GM21737 (cell line): ENCODE measurements around the gene ATG7.
"Not testable (repeated sequence)": the region's sequence is repeated elsewhere in the genome, so short reads cannot be mapped to it uniquely, and the experiment has no call there.

Experiments
- ATAC-seq: cut with Tn5 transposase; IDR thresholded peaks from one replicate; pipeline ENCODE4 v1.9.1; 2021; ENCODE audit warnings: mild to moderate bottlenecking, moderate library complexity; ENCODE audit not compliant: unreplicated experiment

Gene ATG7

DNA sequence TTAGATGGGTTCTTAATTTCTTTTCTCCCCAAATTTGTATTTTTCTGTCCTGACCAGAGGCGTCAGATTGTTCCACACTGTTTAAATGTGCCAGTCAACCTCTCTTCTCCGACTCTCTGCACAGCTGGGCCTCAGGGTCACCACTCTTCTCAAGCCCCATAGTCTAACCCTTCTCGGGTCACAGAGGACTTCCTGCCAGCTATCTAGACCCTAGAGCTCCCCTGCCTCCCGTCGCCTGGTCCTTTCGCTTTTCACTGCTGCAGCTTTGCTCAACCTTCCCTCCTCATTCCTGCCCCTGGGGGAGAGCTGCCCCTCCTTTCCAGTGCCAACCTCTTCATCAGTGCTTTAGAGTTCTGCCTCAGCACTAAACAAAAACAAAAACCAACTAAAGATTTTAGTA, 151.7 kb downstream of the ATG7 start:
- ATAC-seq = no peak

DNA sequence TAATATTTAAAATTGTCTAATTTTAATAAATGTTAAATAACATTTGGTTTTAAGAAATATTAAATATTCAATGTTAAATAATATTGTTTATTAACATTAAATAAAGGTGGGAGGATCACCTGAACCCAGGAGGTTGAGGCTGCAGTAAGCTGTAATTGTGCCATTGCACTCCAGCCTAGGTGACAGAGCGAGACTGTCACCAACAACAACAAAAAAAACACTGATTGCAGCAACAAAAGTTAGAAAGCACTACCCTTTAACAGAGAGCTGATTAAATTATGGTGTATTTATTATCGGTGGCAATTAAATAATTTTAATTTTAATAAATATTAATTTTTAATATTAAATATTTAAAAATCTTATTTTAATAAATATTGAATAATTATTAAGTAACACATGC, 152.1 kb downstream of the ATG7 start:
- no peak for ATAC-seq

DNA sequence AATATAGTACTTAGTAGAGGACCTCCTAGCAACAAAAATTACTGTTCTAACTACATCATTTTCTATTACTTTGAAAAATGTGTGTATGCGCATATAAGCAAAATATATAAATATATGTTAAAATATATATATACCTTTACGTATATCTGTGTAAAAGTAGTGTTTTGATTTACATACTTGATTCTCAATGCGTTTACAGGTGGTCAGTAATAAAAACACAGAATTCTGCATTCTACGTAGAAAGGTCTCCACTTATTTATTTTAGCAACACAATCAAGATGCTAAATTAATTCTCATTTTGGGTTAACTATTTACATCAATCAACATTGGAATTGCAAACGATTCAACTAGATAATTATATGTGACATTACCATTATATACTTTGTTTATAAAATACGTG, 158.0 kb downstream of the ATG7 start:
- ATAC-seq = no peak

DNA sequence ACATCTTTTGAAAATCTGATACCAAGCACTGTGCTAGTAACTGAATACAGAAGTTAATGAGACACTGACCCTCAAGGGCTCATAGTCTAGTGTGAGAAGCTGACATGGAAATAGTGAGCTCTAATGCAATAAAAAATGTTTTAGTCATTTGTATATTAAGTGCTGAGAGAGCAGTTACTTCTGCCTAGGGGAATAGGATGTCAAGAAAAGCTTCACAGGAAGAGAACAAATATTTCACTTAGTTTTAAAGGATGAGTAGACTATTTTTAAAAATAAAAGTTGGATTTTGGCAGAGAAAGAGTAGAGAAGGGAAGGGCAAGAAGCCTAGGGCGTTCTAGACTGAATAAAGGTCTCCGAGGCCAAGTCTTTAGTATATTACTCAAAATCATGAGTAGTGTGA, 158.4 kb downstream of the ATG7 start:
- no peak for ATAC-seq

DNA sequence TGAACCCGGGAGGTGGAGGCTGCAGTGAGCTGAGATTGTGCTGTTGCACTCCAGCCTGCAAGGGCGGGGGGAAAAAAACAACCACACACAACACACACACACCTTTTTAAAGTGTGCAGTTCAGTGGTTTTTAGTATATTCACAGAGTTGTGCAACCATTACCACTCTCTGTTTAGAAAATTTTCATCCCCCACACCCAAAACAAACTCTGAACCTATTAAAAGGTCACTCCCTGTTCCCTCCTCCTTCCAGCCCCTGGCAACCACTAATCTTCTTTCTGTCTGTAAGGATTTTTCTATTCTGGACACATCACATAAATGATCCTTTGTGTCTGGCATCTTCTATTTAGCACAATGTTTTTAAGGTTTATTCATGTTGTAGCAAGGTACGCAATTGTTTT, 159.1 kb downstream of the ATG7 start:
- no peak for ATAC-seq

DNA sequence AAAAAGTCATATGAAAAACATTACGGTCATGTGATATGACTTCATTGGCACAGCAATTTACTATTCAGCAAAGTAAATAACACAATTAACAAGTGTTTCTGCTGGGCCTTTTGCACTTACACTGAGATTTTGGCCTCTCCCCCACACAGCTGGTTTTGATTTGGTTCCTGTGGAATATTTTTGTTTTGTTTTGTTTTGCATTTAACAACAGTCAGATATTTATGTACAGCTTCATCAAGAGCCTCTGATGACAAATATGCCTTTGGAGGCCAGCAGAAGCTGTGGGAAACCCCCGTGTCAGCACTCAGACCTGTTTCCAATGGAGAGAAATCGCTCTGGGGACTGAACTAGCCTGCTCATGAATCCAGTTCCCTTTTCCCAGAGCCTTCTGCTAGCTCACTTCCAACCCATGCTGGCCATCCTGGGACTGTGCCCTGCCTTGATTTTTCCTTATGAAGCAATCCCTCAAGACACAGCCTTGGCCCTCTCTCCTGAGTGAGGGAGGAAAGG, 161.9 kb downstream of the ATG7 start:
- no peak for ATAC-seq

DNA sequence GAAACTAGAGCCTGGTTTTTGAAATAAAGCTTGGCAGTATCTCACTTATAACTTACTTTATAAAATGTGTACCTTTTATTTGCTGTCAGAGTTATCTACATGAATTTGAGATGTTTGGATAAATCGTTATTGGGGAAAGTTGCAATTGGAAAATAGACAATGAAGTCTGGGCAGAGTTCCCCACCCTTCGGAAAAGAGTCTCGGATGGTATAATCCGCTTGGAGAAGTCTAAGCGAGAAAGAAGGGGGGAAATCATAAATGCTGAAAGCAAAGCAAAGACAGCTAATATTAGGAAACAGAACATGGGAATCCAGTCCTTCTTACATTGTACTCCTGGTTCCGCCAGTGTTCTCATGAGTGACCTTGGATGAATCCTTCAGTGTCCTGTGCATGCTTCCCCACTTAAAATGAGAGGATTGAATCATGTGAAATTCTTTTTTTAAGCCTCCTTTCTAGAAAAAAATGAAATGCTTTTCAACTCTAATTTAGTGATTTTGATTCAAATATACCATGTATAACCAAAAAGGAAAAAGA, 162.4 kb downstream of the ATG7 start:
- no peak for ATAC-seq

DNA sequence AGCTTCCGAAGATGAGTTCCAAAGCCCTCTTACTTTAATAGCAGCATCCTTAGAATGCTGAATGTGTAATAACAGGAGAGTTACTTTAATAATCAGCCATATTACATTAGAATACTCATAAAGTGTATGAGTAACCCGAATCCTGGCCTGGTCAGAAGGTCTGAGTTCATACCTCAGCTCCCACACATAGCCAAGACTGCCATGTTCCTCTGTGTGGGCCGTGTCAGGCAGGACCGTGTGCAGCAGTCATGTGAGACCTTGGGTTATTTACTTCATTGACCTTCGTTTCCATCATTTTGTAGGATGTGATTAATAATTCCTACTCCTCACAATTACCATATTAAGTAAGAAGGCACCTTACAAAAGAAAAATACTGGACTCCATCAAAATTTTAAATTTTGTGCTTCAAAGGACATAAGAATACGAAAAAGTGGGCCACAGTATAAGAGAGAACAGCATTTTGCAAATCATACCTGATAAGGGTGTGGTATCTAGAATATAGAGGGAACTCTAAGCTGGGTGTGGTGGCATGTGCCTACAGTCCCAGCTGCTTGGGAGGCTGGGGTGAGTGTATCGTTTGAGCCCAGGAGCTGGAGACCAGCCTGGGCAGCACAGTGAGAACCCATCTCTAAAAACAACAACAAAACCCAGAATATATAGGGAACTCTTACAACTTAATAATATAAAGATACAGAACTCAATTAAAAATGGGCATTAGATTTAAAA, 163.4 kb downstream of the ATG7 start:
- no peak for ATAC-seq

DNA sequence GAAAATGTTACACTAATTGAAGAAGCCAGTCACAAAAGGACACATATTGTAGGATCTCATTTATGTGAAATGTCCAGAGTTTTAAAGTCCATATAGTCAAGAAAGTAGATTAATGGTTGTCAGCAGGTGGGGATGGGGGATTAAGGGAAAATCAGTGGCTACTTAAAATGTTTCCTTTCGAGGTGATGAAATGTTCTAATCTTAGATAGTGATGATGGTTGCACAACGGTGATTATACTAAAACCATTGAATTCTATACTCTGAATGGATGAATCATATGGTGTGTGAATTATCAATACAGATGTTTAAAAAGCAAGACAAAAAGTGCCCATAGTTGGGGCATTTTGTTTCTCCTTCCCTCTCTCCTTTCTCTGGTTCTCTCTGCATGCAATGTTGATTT, 164.6 kb downstream of the ATG7 start:
- ATAC-seq = no peak

DNA sequence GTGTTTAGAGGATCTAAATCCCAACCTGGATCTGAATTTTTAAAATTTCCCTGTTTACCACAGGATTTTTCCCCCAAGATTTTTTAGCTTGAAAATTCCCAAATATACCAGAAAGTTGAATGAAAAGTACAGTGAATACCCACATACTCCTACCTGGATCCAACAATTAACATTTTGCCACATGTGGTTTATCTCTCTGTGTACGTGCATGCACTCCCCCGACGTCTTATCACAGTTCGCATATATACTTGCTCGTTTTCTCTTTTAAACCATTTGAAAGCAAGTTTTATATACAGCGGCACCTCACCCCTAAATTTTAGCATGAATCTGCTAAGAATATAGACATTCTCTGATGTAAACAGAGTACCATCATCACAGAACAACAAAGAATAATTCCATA, 165.3 kb downstream of the ATG7 start:
- no peak for ATAC-seq

DNA sequence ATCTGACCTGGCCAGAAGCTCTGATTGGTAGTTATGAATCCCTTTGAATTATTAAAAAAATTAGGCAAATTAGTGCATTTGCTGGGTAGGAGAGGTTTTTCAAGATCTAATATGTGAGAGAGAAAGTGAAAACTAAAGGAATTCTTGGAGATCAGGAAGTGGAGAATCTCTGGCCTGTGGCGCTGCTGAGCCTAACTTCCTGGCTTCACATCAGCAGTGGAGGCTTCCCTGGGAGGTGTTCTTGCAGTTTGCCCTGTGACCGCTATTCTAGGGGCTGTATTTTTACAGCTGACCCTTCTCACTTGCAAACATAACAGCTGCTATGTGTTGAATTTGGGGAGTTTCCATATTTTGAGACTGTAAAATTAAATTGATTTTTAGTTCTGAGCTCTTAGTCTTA, 166.4 kb downstream of the ATG7 start:
- no peak for ATAC-seq

DNA sequence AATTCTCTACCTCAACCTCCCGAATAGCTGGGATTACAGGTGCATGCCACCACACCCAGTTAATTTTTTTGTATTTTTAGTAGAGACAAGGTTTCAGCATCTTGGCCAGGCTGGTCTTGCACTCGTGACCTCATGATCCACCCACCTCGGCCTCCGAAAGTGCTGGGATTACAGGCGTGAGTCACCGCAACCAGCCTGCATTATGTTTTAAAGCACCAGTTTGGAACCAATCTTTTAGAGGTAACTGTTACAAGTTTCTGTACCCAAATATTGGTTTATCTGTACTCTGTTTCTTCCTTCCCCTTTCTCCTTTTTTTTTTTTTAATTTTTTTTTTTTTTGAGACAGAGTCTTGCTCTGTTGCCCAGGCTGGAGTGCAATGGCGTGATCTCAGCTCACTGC, 169.1 kb downstream of the ATG7 start:
- not testable (repeated sequence) for ATAC-seq

DNA sequence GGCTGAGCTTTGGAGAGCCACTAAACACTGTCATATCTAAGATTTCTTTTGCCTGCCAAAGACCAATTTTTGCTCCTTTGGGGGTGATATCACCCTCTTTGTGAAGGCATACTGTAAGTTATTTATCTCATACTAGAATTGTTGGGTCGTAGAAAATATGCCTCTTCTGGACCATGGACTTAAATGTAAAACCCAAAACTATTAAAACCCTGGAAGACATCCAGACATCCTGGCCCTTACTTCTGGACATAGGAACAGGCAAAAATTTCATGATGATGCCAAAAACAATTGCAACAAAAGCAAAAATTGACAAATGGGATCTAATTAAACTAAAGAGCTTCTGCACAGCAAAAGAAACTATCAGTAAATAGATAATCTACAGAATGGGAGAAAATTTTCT, 172.2 kb downstream of the ATG7 start:
- ATAC-seq = no peak

DNA sequence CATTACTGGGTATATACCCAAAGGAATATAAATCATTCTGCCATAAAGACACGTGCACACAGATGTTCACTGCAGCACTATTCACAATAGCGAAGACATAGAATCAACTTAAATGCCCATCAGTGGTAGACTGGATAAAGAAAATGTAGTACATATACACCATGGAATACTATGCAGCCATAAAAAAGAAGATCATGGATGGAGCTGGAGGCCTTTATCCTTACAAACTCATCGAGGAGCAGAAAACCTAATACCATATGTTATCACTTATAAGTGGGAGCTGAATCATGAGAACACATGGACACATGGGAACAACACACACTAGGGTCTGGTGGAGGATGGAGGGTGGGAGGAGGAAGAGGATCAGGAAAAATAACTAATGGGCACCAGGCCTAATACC, 173.0 kb downstream of the ATG7 start:
- ATAC-seq = not testable (repeated sequence)

DNA sequence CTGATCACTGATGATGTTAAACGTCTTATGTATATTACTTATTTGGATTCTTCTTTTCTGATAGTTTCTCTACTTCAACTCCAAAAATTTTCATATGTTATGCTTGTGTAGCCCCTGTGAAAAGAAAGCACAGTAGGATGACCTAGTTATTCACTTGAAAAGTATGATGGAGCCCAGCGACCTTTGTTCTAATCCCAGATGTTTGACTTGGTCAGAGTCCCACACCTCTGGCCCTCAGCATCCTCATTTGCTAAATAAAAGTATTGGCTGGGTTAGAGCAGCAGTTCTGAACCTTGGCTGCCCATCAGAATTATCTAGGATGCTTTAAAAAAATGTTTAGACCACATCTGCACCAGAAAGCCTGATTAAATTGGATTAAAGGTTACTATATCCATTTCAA, 173.7 kb downstream of the ATG7 start:
- ATAC-seq = no peak

DNA sequence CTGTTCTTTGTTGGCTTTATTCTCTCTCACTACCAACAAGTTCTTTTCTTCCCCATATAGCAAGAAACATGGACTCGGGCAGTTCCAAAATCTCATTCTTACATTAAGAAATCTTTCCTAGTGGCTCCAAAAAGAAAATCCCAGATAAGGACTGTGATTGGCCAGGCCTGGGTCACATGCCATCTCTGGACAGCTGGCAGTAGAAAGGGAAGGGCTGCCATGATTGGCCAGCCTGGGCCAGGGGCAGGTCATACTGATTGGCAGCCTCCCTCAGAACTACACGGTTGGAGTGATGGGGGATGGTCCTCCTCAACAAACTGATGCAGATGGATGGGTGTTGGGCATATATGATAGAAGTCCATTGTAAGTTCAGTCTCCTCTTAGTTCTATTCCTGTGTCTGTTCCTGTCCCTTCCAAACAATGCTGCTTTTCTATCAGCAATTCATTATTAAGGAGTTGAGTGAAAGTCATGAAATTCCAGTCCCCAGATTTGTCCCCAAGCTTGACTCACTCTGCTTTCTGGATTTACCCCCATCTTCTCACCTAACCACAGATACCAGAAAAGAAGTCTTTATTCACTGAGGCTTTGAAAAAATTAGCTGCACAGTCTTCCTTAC, 175.5 kb downstream of the ATG7 start:
- ATAC-seq = no peak

DNA sequence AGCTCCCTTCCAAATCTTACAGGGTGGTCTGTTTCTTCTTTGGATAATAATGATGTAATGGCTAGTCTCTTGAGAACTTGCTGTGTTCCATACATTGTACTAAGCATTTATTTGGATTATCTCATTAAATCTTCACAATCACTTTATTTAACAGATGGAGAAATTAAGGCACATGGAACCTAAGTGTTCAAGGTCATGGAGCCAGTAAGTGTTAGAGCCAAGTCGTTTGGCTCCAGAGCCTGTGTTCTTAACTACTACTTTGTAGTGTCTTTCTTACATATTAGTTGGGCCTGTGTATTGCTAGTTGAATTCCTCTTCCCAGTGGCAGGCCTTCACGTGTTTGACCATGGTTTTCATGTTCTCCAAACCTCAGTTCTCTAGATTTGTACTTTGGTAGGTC, 177.8 kb downstream of the ATG7 start:
- ATAC-seq = no peak

DNA sequence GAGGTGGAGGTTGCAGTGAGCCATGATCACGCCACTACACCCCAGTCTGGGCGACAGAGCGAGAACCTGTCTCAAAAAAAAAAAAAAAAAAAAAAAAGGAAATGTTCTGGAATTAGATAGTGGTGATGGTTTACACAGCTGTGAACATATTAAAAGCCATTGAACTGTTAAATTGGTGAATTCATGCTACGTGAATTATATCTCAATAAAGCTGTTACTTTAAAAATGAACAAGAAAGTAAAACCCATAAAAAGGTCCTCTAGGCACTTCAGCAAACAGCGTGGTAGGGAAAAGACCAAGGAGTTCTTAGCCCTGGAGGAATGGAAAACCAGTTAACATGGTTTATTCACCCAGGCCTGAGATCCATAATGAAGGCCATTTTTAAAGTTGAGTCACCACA, 180.1 kb downstream of the ATG7 start:
- ATAC-seq = no peak

DNA sequence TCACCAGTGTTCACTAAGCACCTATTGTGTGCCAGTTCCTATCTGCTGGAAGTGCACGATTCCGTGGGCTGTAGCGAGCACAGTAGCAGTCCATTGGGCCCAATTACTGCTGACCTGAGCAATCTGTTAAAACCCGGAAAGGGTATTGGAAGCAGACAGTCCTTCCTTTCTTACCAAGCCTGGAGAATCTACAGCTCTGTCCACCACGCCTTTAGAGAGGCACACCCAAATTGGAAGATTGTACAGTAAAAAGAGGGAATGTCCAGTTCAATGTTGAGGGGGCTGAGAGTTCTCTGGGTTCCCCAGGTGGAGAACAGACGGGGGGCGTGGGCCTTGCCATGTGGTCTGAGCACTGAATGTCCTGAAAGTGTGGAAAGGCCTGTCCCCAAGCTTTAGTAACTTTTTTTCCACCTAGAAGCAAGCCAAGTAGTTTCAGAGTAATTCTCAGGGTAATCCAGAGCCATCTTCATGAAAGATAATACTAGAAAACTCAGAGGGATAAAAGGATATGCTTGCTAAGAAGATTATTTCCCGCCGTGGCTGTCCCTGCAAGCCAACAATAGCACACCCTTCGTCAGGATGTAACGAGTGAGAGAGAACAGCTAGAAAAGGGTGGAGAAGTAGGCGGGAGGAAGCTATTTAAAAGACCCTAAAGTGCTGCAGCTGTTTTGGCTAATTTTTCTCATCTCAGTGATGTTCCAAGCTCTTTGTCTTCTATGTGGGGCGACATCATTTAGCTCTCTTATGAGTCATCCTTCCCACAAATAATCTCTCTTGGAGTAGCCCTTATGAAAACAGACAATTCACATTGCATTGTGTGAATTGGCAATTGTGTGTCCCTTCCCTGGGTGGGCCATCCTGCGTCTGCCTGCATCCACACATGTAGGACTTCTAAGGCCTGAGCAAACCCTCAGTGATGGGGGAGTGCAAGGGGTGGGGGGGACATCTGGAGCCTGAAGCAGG, 181.0 kb downstream of the ATG7 start:
- ATAC-seq = no peak

DNA sequence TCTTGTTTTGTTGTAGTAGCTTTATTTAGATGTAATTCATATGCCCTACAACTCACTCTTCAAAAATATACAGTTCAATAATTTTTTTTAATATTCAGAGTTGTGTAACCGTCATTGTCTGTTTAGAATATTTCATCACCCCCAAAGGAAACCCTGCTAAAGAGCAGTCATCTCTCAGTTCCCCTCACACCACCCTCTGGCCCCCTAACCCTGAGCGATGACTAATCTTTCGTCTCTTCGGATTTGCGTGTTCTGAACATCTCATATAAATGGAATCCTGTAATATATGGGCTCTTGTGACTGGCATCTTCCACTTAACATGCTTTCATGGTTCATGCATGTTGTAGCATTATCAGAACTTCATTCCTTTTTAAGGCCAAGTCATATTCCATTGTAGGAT, 183.8 kb downstream of the ATG7 start:
- no peak for ATAC-seq

DNA sequence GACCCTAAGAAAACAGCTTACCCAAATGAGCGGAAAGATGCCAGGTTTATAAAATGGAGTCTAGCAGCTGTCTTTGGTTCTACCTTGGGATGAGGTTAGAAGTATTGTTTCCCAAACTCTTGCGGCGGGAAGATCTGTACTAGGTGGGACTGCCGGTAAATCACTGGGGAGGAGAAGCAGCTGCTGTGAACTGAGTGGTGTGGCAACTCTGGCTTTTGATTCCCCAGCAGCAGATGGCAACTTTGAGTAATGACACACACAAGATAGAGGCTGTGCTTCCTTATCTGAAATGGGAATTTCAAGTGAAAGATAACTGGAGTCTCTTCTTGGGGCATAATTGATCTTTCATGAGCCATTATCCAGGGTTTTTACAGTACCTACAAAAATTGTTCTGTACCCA, 184.9 kb downstream of the ATG7 start:
- no peak for ATAC-seq
